ENCODE results near the gene TTC21A. TPM values are rescaled to one million over a fixed set of nuclear protein-coding genes. Genes with fewer than 3 reads are reported as not detected.
"Not testable (repeated sequence)": the region's sequence is repeated elsewhere in the genome, so short reads cannot be mapped to it uniquely, and the experiment has no call there.

TTC21A gene
- 4.3 TPM for polyA plus RNA-seq (ENCODE audit: insufficient read length)

DNA sequence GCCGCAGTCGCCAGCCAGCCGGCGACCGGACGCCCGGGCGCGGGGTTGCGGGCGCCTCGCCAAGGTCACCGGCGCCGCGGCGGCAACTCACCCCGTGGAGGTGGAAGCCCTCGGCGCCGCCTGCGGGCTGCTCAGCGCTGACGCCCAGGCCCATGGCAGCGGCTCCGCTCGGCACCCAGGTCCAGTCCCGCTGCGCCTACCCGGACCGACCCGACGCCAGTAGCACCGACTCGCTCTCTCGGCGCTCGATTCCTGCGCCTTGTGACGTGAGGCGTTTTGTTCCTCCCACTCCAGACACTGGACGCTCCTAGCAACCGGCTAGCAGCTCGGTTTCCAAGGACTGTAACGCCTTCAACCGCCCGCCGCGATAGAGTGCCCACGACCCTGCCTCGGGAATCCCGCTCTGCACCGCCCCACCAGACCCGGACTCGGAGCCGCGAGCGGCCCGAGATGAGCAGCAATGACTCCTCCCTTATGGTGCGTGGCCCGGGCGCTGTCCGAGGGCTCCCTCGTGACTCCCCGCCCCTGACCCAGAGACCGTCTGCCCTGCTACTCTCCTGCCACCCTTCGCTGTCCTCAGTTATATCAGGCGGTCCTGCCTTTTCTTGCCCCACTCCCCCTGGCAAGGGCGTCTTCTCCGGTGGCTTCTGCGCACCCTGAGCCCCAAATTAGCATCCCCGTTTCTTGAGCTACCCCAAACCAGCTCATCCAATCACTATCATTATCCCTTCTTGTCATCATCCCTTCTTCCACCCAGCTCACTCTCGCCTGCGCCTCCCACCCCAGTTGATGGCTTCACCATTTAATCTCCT, at the start of gene TTC21A, which contains the start of gene GORASP1:
TTC21A (plus strand) TSS at position 293 of the 812 bp plus-strand sequence; CDS start at position 451, 158 bp downstream.
GORASP1 (minus strand) TSS at position 240 of the 812 bp plus-strand sequence; CDS start at position 154, 86 bp downstream.
- peak; percentile 80 for DNase-seq (ENCODE audit: low read depth)

GRCh38 chr3:39061228-39061627, 46.3 kb upstream of the TTC21A start:
- DNase-seq (ENCODE audit: low read depth) = not testable (repeated sequence)

- no peak for DNase-seq (ENCODE audit: low read depth)
Observed at GRCh38 chr3:39062180-39062579, 45.3 kb upstream of the TTC21A start.

- no peak for DNase-seq (ENCODE audit: low read depth)
Observed at GRCh38 chr3:39063143-39063542, 44.3 kb upstream of the TTC21A start.

GRCh38 chr3:39064646-39065045, 42.8 kb upstream of the TTC21A start:
- no peak for DNase-seq (ENCODE audit: low read depth)

GRCh38 chr3:39065197-39065596, 42.3 kb upstream of the TTC21A start:
- DNase-seq (ENCODE audit: low read depth) = no peak

DNA sequence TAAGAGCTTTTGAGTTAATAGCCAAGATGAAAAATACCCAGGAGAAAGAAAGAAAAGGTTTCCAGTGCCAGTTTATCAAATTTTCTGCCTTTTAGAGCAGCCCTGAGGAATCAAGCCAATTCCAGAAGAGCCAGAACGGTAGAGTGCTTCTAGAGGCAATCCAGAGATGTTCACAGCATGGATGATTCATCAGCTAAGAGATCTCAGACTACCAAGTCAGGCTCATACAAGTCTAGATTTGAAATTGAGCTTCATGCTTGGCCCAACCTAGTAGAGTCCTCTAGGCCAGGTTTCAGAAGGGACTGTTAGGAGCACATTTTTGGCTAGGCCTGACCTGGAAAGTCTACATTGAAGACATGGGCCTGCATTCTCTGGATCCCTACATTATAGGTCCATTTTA, 40.2 kb upstream of the TTC21A start:
- DNase-seq (ENCODE audit: low read depth) = no peak

- no peak for DNase-seq (ENCODE audit: low read depth)
Observed at GRCh38 chr3:39068556-39068955, 38.9 kb upstream of the TTC21A start.

DNA sequence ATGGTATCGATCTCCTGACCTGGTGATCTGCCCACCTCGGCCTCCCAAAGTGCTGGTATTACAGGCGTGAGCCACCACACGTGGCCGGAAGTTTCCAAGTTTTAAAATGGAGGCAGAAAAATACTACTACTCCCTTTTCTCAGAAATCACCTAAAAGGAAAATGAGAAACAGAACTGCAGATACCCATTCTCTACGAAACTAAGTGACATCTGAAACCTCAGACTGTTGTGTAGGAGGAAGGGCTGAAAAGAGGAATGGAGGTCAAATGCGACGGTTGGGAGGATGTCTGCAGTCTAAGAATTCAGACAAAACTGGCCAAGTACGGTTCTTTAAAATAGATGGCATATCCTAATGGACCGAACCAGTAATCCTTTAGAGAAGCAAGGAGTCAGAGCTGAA, 31.6 kb upstream of the TTC21A start:
- no peak for DNase-seq (ENCODE audit: low read depth)

GRCh38 chr3:39079530-39079929, 27.9 kb upstream of the TTC21A start:
- no peak for DNase-seq (ENCODE audit: low read depth)

DNA sequence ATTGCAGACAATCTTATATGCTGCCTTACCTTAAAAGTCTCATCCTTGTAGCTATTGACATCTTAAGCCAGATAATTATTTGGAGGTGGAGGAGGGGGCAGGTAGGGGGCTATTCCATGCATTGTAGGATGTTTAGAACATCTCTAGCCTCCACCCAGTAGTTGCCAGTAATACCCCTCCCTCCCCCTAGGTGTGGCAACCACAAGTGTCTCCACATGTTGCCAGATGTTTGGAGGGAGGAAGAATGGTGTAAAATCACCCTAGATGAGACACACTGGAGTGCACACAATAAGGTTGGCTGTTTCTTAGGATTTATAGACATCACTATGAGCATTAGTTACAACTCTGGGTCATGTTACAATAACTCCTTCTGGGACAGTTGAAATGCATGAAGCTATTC, 27.5 kb upstream of the TTC21A start:
- no peak for DNase-seq (ENCODE audit: low read depth)

- DNase-seq (ENCODE audit: low read depth) = no peak
Observed at GRCh38 chr3:39082666-39083313, 24.7 kb upstream of the TTC21A start.

GRCh38 chr3:39086144-39086543, 21.3 kb upstream of the TTC21A start:
- DNase-seq (ENCODE audit: low read depth) = no peak

DNA sequence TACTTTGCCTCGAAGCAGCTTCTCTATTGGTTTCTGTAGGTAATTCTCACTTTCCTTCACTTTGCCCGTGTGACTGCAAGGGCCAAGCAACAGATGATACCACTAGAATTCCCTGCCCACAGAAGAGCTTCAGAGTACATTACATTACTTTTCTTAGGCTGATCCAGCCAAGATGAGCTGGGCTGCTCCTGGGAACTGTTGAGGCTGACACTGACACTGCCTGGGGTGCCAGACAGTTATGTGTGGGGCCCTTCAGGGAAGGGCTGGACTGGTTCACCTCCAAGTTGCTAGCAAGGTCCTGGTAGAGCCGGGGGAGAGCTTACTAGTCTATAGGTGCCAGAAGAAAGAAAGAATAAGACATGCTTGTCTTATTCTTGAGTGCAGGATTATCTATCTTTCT, 19.0 kb upstream of the TTC21A start:
- no peak for DNase-seq (ENCODE audit: low read depth)

DNA sequence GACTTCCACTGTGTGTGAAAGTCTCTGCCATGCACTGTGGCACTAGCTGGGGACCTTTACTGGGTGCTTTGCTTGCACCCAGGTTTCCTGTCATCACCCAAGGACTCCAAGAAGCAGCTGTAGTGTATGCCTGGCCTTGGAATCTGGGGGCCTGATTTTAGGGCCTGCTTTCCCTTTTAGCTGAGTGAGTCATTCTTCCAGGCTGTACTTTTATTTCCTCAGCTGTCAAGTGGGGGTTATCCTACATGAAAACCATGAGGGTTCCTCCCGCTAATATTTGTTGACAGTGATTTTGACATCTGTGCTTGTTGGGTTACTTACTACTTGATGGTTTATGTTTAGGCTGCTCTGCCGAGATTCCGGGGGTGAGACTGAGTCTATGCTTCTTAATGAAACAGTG, 18.6 kb upstream of the TTC21A start:
- no peak for DNase-seq (ENCODE audit: low read depth)

- DNase-seq (ENCODE audit: low read depth) = no peak
Observed at GRCh38 chr3:39090922-39091321, 16.6 kb upstream of the TTC21A start.

- DNase-seq (ENCODE audit: low read depth) = no peak
Observed at GRCh38 chr3:39094851-39095677, 12.4 kb upstream of the TTC21A start.

- DNase-seq (ENCODE audit: low read depth) = no peak
Observed at GRCh38 chr3:39095778-39096177, 11.7 kb upstream of the TTC21A start.

- no peak for DNase-seq (ENCODE audit: low read depth)
Observed at GRCh38 chr3:39096775-39097174, 10.7 kb upstream of the TTC21A start.

DNA sequence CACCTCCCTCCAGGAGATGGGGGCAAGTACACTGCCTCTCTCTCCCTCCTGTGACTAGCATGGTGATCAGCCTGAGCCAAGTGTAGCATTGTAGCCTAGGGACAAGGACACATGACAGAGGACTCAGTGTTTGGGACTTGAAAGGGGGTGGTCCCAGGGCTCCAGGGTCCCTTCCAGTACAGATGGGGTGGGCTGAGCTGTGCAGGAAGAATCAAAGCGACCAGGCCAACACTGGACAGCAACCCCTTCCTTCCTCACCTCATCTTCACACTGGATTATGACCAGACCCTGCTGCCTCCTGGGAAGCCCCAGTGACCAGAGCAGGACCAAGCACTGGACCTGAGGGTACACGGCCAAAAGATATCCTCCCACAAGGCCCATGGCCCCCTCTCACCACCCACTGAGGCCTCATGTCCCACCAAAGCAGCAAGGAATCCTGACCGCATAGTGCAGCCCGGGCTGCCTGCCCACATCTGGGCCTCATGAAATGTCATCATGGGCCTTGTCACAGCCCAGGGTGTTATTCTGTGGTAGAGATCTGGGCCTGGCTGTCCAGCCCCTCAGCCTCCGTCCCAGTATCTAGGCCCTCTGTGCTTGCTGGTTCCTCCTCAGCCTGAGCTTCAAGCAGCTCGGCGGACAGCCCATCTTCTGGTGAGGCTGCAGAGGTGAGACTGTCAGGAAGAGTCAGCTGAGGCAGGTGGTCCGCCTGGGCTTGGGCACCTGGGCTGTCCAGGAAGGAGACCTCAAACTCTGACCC, 9.6 kb upstream of the TTC21A start:
- no peak for DNase-seq (ENCODE audit: low read depth)

DNA sequence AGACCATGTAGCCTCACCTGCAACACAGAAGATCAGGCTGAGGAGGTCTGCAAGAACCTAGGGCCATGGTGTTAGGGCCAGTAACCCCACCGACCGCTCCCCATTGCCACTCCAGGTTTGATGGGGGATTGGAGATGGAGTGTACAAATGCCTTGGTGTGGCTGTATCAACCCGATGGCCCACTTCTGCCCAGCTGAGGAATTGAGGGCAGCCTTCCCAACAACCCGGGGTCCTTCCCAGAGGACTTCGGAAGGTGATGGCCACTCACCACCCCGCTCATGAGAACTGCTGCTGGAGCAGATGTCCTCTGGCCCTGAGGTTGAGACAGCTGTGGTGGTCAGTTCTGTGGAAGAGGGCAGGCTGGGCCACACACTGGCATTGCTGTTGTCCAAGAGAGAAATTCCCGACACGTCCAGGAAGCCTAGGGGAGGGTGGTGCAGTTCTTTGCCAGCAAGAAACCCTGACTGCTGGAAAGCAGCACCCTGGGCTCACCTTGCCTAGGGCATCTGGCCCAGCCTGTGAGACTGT, 8.9 kb upstream of the TTC21A start:
- no peak for DNase-seq (ENCODE audit: low read depth)

Measured in forelimb muscle (tissue), 1 donor.